SU-DHL-6 (cell line): ENCODE data around the gene KRTAP10-11.

Experiments used
- EZH2phosphoT487 ChIP-seq: fragments of 200-600 bp; sonication (generic), shearing (Covaris generic); conservative IDR thresholded peaks from 2 replicates; pipeline ENCODE4 v1.6.1; 2018; ENCODE audit warnings: mild to moderate bottlenecking, antibody characterized with exemption, low read length, moderate library complexity, mixed read lengths
- TF ChIP-seq, protein P1 (sequence below): fragments of 200-600 bp; sonication (generic); IDR thresholded peaks from one replicate; pipeline ENCODE4 v1.5.1; 2017; ENCODE audit warnings: antibody characterized with exemption, mild to moderate bottlenecking, low read length, moderate library complexity; ENCODE audit not compliant: insufficient read depth, poor library complexity, severe bottlenecking

DNA sequence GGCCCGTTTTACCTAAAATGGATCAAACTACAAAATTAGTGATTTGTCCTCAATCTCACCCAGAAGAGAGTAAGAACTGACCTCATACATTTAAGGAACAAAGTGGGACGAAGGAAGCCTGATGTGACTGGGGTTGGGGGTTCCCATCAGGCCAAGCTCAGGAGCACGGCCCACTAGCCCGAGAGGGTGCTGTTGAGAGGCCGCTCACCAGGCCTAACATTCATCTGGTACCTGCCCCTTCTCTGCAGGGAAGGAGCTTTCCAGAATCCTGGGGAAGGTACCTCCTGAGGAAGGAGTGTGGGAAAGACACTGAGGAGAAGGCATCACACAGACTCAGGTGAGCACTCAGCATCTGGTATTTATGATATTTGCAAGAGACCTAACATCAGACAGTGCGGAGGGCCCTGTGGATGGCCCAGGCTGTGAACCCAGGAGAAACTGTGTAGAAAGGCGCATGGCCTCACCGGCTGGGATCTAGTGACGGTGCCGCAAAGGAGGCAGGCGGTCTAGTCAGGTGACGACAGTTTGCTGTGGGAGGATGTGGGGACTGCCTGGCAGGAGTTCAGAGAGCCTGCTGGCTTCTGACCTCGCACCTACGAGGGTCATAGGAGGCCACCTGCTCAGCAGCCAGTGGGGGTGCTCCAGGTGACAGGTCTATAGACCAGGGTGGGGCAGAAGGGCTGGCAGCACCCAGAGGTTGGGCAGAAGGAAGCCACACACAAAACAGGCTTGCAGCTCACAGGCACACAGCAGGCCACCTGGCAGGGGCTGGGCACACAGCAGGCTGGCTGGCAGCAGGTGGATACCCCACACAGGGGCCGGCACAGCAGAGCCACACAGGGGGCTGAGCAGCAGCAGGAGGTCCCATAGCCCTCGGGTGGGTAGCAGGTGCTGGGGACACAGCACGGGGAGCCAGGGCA lies 7.7 kb downstream of the KRTAP10-11 start:
- TF ChIP-seq, protein P1, sequence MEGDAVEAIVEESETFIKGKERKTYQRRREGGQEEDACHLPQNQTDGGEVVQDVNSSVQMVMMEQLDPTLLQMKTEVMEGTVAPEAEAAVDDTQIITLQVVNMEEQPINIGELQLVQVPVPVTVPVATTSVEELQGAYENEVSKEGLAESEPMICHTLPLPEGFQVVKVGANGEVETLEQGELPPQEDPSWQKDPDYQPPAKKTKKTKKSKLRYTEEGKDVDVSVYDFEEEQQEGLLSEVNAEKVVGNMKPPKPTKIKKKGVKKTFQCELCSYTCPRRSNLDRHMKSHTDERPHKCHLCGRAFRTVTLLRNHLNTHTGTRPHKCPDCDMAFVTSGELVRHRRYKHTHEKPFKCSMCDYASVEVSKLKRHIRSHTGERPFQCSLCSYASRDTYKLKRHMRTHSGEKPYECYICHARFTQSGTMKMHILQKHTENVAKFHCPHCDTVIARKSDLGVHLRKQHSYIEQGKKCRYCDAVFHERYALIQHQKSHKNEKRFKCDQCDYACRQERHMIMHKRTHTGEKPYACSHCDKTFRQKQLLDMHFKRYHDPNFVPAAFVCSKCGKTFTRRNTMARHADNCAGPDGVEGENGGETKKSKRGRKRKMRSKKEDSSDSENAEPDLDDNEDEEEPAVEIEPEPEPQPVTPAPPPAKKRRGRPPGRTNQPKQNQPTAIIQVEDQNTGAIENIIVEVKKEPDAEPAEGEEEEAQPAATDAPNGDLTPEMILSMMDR: no peak
- TF ChIP-seq EZH2phosphoT487: no peak
